Neural crest cell (in vitro differentiated cells): Measurements from ENCODE around the gene CECR2. TPM values are rescaled to one million over a fixed set of nuclear protein-coding genes. Genes with fewer than 3 reads are reported as not detected.
"Not testable (repeated sequence)": the region's sequence is repeated elsewhere in the genome, so short reads cannot be mapped to it uniquely, and the experiment has no call there.

Experiments used
- DNase-seq: peaks from one replicate; pipeline ENCODE4 v3.0.0; 2021; ENCODE audit warnings: low read depth, mixed read lengths, low spot score
- H3K27ac Mint-ChIP-seq: one replicate; pipeline ENCODE4 v1.8.0; 2021; ENCODE audit warnings: mild to moderate bottlenecking, mixed read lengths; ENCODE audit not compliant: unreplicated experiment
- H3K27me3 Mint-ChIP-seq: 2 replicates; pipeline ENCODE4 v1.8.0; 2021; ENCODE audit warnings: low read depth, mild to moderate bottlenecking, mixed read lengths
- H3K36me3 Mint-ChIP-seq: 2 replicates; pipeline ENCODE4 v1.8.0; 2021; ENCODE audit warnings: low read depth, mild to moderate bottlenecking, mixed read lengths
- H3K4me1 Mint-ChIP-seq: 2 replicates; pipeline ENCODE4 v1.8.0; 2021; ENCODE audit warnings: mixed read lengths
- H3K4me3 Mint-ChIP-seq: one replicate; pipeline ENCODE4 v1.8.0; 2021; ENCODE audit warnings: mild to moderate bottlenecking, mixed read lengths
- H3K9me3 Mint-ChIP-seq: 2 replicates; pipeline ENCODE4 v1.8.0; 2021; ENCODE audit warnings: mixed read lengths
- total RNA-seq: library from RNA; stranded (reverse); gene quantifications from 2 replicates; pipeline ENCODE4 v1.2.1, GENCODE V29; 2021
- TF ChIP-seq, protein P1 (sequence below): fragments of 200-600 bp; sonication (generic); conservative IDR thresholded peaks from 2 replicates; pipeline ENCODE4 v1.5.0; 2021; ENCODE audit warnings: antibody characterized with exemption, mild to moderate bottlenecking

The CECR2 gene
- total RNA-seq, 1 donor from 2014 or later = 32.8 TPM

DNA sequence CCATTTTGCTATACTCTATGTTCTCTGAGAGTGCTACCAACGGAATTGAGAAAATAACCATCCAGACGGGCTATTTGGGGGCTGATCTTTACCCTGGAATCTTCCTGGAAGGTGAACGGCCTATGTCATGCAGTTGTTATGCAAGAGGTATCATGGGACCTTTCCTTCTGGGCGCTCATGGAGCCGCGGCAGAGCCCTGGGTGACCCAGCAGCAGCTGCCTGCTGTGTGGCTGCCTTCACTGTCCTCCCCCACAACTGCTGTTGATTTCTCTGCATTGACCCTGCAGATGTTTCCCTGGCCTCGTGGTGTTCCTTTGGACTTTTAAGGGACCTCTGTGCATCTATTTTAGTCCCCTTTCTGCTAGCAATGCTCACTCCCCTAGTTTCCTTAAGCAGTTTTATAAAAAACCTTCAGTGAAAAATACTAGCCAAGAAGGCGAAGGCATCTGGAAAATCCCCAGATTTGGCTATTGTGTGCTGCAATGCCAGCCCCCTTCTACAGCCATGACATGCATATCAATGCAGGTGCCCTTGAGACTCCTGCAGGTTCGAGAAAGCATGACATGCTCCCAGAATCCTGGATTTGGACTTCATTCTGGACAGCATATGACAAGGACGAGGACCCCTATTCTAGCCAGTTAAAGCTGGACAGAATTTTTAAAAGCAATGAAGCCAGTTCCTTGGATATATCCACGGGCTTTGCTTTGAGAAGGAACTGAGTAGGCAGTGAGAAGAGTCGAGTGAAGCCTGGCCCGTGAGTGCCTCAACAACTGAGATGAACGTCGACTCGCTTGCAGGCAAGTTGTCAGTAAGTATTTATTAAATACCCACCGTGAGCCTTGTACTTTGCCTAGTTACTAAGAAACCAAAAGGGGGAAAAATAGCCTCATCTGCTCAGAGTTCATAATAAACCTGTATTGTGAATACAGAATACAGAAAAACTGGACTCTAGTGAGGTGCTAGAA is 193.9 kb downstream of the CECR2 start, which contains the start of gene SLC25A18:
Gene SLC25A18 (plus strand): TSS at position 593 of the 965 bp plus-strand sequence. CDS start 16,447 bp downstream, outside the sequence.
- Mint-ChIP-seq H3K27me3 (no peaks in the 10 kb centered on the region), H3K4me1 (peaks cover 22% of the 10 kb centered on the region), H3K9me3 (no peaks in the 10 kb centered on the region), H3K27ac (peak within 1 kb of the TSS; percentile 36), H3K36me3 (peaks cover 10% of the 10 kb centered on the region), H3K4me3 (peak within 1 kb of the TSS; percentile 17)
- TF ChIP-seq, protein P1, sequence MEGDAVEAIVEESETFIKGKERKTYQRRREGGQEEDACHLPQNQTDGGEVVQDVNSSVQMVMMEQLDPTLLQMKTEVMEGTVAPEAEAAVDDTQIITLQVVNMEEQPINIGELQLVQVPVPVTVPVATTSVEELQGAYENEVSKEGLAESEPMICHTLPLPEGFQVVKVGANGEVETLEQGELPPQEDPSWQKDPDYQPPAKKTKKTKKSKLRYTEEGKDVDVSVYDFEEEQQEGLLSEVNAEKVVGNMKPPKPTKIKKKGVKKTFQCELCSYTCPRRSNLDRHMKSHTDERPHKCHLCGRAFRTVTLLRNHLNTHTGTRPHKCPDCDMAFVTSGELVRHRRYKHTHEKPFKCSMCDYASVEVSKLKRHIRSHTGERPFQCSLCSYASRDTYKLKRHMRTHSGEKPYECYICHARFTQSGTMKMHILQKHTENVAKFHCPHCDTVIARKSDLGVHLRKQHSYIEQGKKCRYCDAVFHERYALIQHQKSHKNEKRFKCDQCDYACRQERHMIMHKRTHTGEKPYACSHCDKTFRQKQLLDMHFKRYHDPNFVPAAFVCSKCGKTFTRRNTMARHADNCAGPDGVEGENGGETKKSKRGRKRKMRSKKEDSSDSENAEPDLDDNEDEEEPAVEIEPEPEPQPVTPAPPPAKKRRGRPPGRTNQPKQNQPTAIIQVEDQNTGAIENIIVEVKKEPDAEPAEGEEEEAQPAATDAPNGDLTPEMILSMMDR = peak; percentile 43
- no peak for DNase-seq

DNA sequence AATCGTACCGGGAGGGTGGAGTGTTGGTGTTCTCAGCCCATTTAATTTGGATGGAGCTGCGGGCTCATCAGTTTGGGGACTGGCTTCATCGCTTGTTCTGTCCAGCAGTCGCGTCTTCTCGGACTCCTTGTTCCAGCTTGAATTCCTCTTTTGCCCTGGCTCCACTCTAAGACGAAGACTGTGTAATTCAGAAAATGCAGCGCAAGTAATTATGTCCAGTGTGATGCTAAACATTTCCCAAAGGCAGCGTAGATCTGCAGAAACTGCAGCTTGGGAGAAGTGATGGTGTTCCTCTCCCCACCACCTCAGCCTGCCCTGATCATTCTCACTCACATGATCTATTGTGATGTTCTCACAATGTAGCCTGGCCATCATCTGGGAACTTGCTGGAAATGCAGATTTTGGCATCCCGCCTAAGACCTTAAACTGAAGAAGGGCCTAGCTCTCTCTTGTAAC is 194.7 kb downstream of the CECR2 start:
- no peak overlapping the region for H3K27ac Mint-ChIP-seq
- H3K9me3 Mint-ChIP-seq = no peaks in the 10 kb centered on the region
- TF ChIP-seq, protein P1 = no peak
- no peak for DNase-seq
- no peak overlapping the region for H3K4me3 Mint-ChIP-seq
- H3K36me3 Mint-ChIP-seq = peaks cover 7% of the 10 kb centered on the region
- H3K27me3 Mint-ChIP-seq = no peaks in the 10 kb centered on the region
- H3K4me1 Mint-ChIP-seq = peaks cover 22% of the 10 kb centered on the region

DNA sequence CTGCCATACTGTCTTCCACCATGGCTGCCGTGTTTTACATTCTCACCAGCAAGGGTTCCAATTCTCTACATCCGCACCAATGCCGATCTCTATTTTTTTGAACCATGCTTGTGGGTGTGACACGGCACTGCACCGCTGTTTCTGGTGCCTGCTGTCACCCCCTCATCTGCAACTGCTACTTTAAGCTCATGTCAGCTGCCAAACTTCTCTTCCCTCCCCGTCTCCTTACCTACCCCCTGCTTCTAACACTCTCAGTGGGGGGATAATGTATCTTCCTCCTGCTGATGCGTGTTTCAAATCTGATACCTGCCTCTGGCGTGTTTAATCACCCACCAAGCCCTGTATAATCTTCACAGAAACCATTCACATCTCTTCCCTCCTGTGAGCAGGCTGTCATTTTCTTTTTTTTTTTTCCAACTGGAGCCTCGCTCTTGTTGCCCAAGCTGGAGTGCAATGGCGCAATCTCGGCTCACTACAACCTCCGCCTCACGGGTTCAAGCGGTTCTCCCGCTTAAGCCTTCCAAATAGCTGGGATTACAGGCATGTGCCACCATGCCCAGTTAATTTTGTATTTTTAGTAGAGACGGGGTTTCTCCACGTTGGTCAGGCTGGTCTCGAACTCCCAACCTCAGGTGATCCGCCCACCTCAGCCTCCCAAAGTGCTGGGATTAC is 196.9 kb downstream of the CECR2 start:
- DNase-seq, H3K36me3 Mint-ChIP-seq, H3K9me3 Mint-ChIP-seq, H3K4me3 Mint-ChIP-seq, H3K27me3 Mint-ChIP-seq: not testable (repeated sequence)
- peaks cover 42% of the 10 kb centered on the region for H3K4me1 Mint-ChIP-seq
- H3K27ac Mint-ChIP-seq = peak overlapping the region; percentile 1

DNA sequence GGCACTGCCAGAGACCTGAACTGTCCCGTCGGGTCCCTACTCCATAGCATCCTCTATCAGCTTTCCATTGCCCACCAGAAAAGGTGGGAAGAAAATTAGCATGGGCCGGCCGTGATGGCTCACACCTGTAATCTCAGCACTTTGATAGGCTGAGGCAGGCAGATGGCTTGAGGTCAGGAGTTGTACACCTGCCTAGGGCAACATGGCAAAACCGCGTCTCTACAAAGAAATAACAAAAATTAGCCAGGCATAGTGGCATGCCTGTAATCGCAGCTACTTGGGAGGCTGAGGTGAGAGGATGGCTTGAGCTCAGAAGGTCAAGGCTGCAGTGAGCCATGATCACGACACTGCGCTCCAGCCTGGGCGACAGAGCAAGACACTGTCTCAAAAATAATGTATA is 197.5 kb downstream of the CECR2 start:
- H3K36me3 Mint-ChIP-seq = no peaks in the 10 kb centered on the region
- H3K4me3 Mint-ChIP-seq = no peak overlapping the region
- H3K27ac Mint-ChIP-seq = no peak overlapping the region

DNA sequence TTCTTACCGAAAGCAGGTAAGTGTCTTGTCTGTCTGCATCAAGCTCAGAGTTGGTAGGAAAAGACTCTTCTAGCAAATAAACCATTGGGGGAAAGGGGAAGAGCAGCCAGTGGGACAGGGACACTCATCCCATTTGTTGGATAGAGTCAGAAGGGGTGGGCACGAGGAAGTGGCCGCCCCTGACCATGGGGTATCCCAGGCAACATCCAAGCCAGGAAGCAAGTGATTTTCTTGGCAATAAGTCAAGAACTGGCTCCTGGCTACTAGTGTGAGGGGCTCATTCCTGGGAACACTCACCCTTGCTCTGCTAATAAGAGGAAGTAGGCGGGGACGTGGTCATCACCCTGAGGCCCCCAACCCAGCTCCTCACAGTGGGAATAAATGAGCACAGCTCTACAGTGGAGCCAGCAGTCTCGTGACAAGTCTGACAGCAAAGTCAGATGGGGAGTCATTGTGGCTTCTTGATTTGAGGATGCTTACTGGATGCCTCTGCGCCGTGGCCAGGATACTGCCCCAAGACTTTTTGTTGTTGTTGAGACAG is 200.8 kb downstream of the CECR2 start:
- DNase-seq = no peak
- no peaks in the 10 kb centered on the region for H3K9me3 Mint-ChIP-seq
- peaks cover 23% of the 10 kb centered on the region for H3K4me1 Mint-ChIP-seq
- no peaks in the 10 kb centered on the region for H3K36me3 Mint-ChIP-seq
- peak overlapping the region; percentile 10 for H3K4me3 Mint-ChIP-seq
- TF ChIP-seq, protein P1 = no peak
- no peaks in the 10 kb centered on the region for H3K27me3 Mint-ChIP-seq
- H3K27ac Mint-ChIP-seq = peak overlapping the region; percentile 8

More for the DNA sequence above, 197.5 kb downstream of the CECR2 start:
- Mint-ChIP-seq H3K9me3 (no peaks in the 10 kb centered on the region), H3K27me3 (no peaks in the 10 kb centered on the region), H3K4me1 (peaks cover 45% of the 10 kb centered on the region)
- DNase-seq = no peak
- TF ChIP-seq, protein P1 = no peak
